ENCODE results near the gene ARPIN. TPM values are rescaled to one million over a fixed set of nuclear protein-coding genes. Genes with fewer than 3 reads are reported as not detected.
"Not testable (repeated sequence)": the region's sequence is repeated elsewhere in the genome, so short reads cannot be mapped to it uniquely, and the experiment has no call there.

The ARPIN gene
- total RNA-seq, 1 experiment from 2014 or later = 3.5 TPM

GRCh38 chr15:89855948-89856347 lies 56.8 kb downstream of the ARPIN start (continued):
- TF ChIP-seq AFF4 (CRISPR knock-in tag; IDR thresholded peaks at IDR 0.05; ENCODE audit: borderline replicate concordance) = no peak
- TF ChIP-seq FOXP4 (CRISPR knock-in tag; IDR thresholded peaks at IDR 0.05) = no peak
- no peak for TF ChIP-seq GABPB1 (CRISPR knock-in tag; IDR thresholded peaks at IDR 0.05)
- no peak for TF ChIP-seq ZNF121 (CRISPR knock-in tag; IDR thresholded peaks at IDR 0.05)
- TF ChIP-seq NFATC4 (CRISPR knock-in tag; IDR thresholded peaks at IDR 0.05) = no peak
- no peak for TF ChIP-seq ZBTB21 (CRISPR knock-in tag; IDR thresholded peaks at IDR 0.05; ENCODE audit: borderline replicate concordance)

GRCh38 chr15:89854863-89855262 lies 57.9 kb downstream of the ARPIN start:
- CTCF ChIA-PET; H3K4me3 Mint-ChIP-seq; H3K4me1 Mint-ChIP-seq; H3K27ac Mint-ChIP-seq; ATAC-seq; DNase-seq (ENCODE audit: low spot score); H3K27me3 Mint-ChIP-seq (ENCODE audit: low read depth); POLR2A ChIA-PET; H3K9me3 Mint-ChIP-seq: not testable (repeated sequence)
- peaks cover 43% of the 10 kb centered on the region for H3K36me3 Mint-ChIP-seq

- Mint-ChIP-seq H3K9me3 (peaks cover 6% of the 10 kb centered on the region; the same call in 1 of the 2 replicates), H3K36me3 (peaks cover 48% of the 10 kb centered on the region), H3K27ac (no peak overlapping the region), H3K4me3 (no peak overlapping the region), H3K4me1 (no peaks in the 10 kb centered on the region), H3K27me3 (ENCODE audit: low read depth) (no peaks in the 10 kb centered on the region; the same call in 1 of the 2 replicates)
- TF ChIP-seq MLX (CRISPR knock-in tag; IDR thresholded peaks at IDR 0.05) (no peak), ATF3 (CRISPR knock-in tag; conservative IDR thresholded peaks at IDR 0.05) (no peak), NFATC4 (CRISPR knock-in tag; IDR thresholded peaks at IDR 0.05) (no peak), FOXP4 (CRISPR knock-in tag; IDR thresholded peaks at IDR 0.05) (no peak), ZNF425 (CRISPR knock-in tag; conservative IDR thresholded peaks at IDR 0.05) (no peak), USF2 (CRISPR knock-in tag; IDR thresholded peaks at IDR 0.05) (no peak), SMAD4 (CRISPR knock-in tag; IDR thresholded peaks at IDR 0.05) (no peak), ZNF396 (CRISPR knock-in tag; IDR thresholded peaks at IDR 0.05; ENCODE audit: borderline replicate concordance) (no peak)
- ChIA-PET POLR2A (no interaction called here), CTCF (interaction anchor here (0.6 kb wide), 1 partner anchor 92 kb away, joined by 3 read pairs; no protein-coding TSS in a partner anchor)
- ATAC-seq (no peak), DNase-seq (ENCODE audit: low spot score) (no peak)
Observed at GRCh38 chr15:89852342-89852995, 60.3 kb downstream of the ARPIN start.
